RWPE1 (cell line): ENCODE measurements around the gene CTU2.

Experiments used
- CTCF ChIA-PET: fragments of 350-600 bp; sonication (Branson Sonifier 250); formaldehyde crosslinking; extraction: SDS; loops from one replicate; lab custom pipeline; 2021; lab: Yijun Ruan, JAX
- POLR2A ChIA-PET: fragments of 400-600 bp; formaldehyde crosslinking; extraction: SDS; loops from one replicate; lab custom pipeline; 2020; ENCODE audit warnings: antibody characterized with exemption; ENCODE audit not compliant: low non-redundant PET; lab: Yijun Ruan, JAX
- DNase-seq: peaks from one replicate; pipeline ENCODE4 v3.0.0; 2012; ENCODE audit warnings: low spot score
- H3K27ac ChIP-seq: fragments of 450-650 bp; 2 replicates; pipeline ENCODE4 v1.5.1; 2017
- CTCF ChIP-seq: fragments of 450-650 bp; conservative IDR thresholded peaks from 2 replicates; pipeline ENCODE4 v1.5.1; 2017; ENCODE audit warnings: low read depth, mild to moderate bottlenecking

Gene CTU2

DNA sequence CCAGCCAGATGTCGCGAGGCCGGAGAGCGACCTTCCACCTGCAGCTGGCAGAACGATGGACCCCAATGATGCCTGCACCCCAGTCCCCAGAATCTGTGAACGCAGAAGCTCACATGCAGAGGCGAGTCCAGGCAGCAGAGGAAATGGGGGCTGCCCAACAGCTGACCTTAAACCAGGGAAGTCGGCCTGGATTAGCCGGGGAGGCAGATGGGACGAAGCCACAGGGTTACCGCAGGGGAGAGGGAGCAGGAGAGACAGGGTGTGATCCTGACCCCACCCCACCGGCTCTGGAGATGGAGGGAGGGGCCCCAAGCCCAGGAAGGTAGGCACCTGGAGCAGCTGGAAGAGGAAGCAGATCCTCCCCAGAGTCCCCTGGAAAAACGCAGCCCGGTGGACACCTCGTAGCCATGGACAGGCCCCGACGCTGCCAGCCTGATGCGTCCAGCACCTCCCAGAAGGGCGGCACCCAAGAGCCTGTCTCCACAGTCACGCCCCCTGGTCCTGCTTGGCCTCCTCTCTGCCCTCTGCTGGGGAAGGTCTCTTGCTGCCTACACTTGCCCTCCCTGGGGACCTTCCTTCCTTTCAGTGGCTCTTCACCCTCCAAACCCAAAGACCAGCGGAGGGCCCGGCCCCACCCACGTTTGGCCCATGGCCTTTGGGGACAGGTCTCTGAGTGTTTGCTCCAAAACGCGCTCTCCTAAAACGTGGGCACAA is 41.4 kb downstream of the CTU2 start:
- DNase-seq, result peak; percentile 38
- peak overlapping the region; percentile 46 for H3K27ac ChIP-seq
- POLR2A ChIA-PET, result no interaction called here
- 0 out of 2 replicates have a peak, but pooled peaks have one; percentile 9 for TF ChIP-seq CTCF
- CTCF ChIA-PET, result interaction anchor here (0.5 to 2.1 kb wide), 7 partner anchors 10 to 1731 kb away, joined by 3 to 13 read pairs (median 3); no protein-coding TSS in a partner anchor

DNA sequence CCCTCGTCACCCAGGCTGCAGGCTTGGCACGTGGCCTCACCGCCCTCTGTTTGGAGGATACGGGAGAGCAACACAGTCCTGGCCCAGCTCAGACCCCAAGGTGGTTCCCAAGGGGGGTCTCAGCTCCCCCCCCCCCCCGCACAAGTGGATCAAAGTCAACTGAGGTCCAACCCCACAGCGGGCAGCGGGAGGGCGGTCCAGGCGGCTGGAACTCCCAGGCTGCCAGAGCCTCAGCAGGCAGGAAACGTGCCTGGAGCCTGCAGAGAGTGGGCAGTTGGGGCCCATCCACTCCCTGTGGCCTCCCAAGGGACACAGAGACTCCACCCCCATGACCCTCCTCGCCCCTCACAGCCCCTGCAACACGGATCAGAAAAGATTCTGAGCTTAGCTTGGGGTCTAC is 42.1 kb downstream of the CTU2 start:
- no peak for TF ChIP-seq CTCF
- ChIA-PET CTCF (interaction anchor here (0.7 to 2.1 kb wide), 3 partner anchors 10 to 1731 kb away, joined by 3 to 13 read pairs (median 10); no protein-coding TSS in a partner anchor), POLR2A (no interaction called here)
- H3K27ac ChIP-seq, result peak overlapping the region; percentile 46; the same call in 1 of the 2 replicates
- no peak for DNase-seq

GRCh38 chr16:88749358-88749757 is 43.1 kb downstream of the CTU2 start:
- POLR2A ChIA-PET, result no interaction called here
- no peak overlapping the region for H3K27ac ChIP-seq
- DNase-seq, result no peak
- no peak for TF ChIP-seq CTCF
- CTCF ChIA-PET, result no interaction called here

DNA sequence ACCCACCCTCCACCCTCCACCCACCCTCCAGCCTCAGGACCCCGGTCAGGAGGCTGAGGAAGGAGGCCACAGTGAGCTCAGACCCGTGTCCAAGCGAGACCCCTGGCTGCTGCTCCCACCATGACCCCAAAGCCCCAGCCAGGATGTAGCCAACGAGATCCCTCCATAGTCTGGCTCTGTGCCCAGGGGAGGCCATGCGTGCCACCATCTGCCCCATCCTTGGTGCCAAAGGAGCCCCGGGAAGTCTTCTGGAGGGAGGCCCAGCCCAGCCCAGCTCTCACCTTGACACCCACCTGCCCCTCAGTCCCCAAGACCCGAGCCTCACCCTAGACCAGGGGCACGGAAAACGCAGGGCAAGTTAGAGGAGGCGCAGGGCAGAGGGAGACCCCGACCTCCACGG is 44.6 kb downstream of the CTU2 start:
- no peak for DNase-seq
- POLR2A ChIA-PET, result no interaction called here
- no peak overlapping the region; the same call in 1 of the 2 replicates for H3K27ac ChIP-seq
- CTCF ChIA-PET, result interaction anchor here (1.5 kb wide), 1 partner anchor 13 kb away, joined by 3 read pairs; no protein-coding TSS in a partner anchor
- no peak for TF ChIP-seq CTCF

DNA sequence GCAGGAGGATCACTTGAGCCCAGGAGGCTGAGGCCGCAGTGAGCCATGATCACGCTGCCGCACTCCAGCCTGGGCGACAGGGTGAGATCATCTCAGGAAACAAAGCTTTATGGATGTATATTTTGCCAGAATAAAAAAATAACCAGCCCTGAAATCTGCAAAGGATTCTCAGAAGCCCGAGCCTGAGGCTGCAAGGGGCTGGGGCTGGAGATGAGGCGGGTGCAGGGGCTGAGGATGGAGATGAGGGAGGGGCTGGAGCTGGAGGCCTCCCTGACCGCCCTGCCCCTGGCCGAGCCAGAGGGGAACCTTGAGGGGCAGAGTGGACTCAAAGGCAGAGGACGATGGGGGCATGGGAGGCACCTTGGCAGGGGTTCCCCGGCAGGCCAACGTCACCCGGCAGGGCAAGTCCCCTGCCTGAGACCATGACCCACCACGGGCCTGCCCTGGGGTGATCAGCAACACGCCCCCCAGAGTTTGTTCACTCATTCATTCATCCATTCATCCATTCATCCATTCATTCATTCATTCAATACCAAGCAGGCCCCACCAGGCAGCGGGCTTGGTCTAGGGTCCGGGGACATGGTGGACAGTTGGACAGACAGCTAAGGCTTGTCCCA is 46.2 kb downstream of the CTU2 start:
- CTCF ChIA-PET, result no interaction called here

More for the DNA sequence above, 46.2 kb downstream of the CTU2 start:
- POLR2A ChIA-PET, result no interaction called here
- no peak for TF ChIP-seq CTCF
- H3K27ac ChIP-seq, result peak overlapping the region; percentile 13
- no peak for DNase-seq
